SK-N-SH (cell line): ENCODE data around the gene L3MBTL1. TPM values are rescaled to one million over a fixed set of nuclear protein-coding genes. Genes with fewer than 3 reads are reported as not detected.

Experiments used
- CTCF ChIA-PET: fragments of 300-600, 350-600 bp; formaldehyde crosslinking; extraction: SDS; loops from one replicate; lab custom pipeline; 2021; lab: Yijun Ruan, JAX
- POLR2A ChIA-PET: fragments of 350-600 bp; sonication (Branson Sonifier 250); formaldehyde crosslinking; extraction: SDS; loops from one replicate; lab custom pipeline; 2020; ENCODE audit warnings: antibody characterized with exemption, inconsistent platforms; lab: Yijun Ruan, JAX
- DNase-seq: peaks from one replicate; pipeline ENCODE4 v3.0.0; 2012
- H2AFZ ChIP-seq: fragments of 200-600 bp; sonication (generic); 2 replicates; pipeline ENCODE4 v1.8.1; 2016; ENCODE audit warnings: antibody characterized with exemption, mild to moderate bottlenecking, low read depth
- H3F3A ChIP-seq: fragments of 200-600 bp; sonication (generic); replicated peaks from 2 replicates; pipeline ENCODE3; 2016; ENCODE audit warnings: antibody characterized with exemption, mild to moderate bottlenecking; ENCODE audit not compliant: insufficient read depth
- H3K27ac ChIP-seq, 2 experiments: fragments of 200-500 bp in 1 of 2; fragments of 200-600 bp in 1 of 2; sonication (Bioruptor generic) in 1 of 2; sonication (generic), shearing (Covaris generic) in 1 of 2; 2 replicates each; pipeline versions ENCODE4 v1.5.1 to v1.6.1; 2014 to 2016; ENCODE audit warnings: low read depth in 2 of 2, inconsistent platforms in 1 of 2, low read length in 1 of 2, mild to moderate bottlenecking in 1 of 2, mixed read lengths in 1 of 2
- H3K27me3 ChIP-seq: fragments of 200-600 bp; sonication (generic), shearing (Covaris generic); 2 replicates; pipeline ENCODE4 v1.6.1; 2016; ENCODE audit warnings: mixed run types; ENCODE audit not compliant: insufficient read depth
- H3K36me3 ChIP-seq, 2 experiments: fragments of 200-500 bp in 1 of 2; fragments of 200-600 bp in 1 of 2; sonication (Bioruptor generic) in 1 of 2; sonication (generic) in 1 of 2; replicated peaks in 1 of 2; 2 replicates each; pipeline versions ENCODE3 to v1.5.1; 2014 to 2016; ENCODE audit warnings: low read length in 1 of 2, mild to moderate bottlenecking in 1 of 2; ENCODE audit not compliant: insufficient read depth in 2 of 2, control insufficient read depth in 1 of 2
- H3K4me1 ChIP-seq, 2 experiments: fragments of 200-500 bp in 1 of 2; fragments of 200-600 bp in 1 of 2; sonication (Bioruptor generic) in 1 of 2; sonication (generic), shearing (Covaris generic) in 1 of 2; 2 replicates each; pipeline versions ENCODE4 v1.5.1 to v1.6.1; 2014 to 2016; ENCODE audit warnings: low read depth in 1 of 2, low read length in 1 of 2, mixed run types in 1 of 2; ENCODE audit not compliant: insufficient read depth in 2 of 2, control insufficient read depth in 1 of 2
- H3K4me2 ChIP-seq: fragments of 200-600 bp; sonication (generic), shearing (Covaris generic); 2 replicates; pipeline ENCODE4 v1.6.1; 2017; ENCODE audit warnings: mixed run types
- H3K4me3 ChIP-seq, 2 experiments: fragments of 200-500 bp in 1 of 2; fragments of 200-600 bp in 1 of 2; sonication (Bioruptor generic) in 1 of 2; sonication (generic), shearing (Covaris generic) in 1 of 2; 2 replicates each; pipeline versions ENCODE4 v1.5.1 to v1.8.1; 2014 to 2016; ENCODE audit warnings: low read depth in 2 of 2, inconsistent platforms in 1 of 2, low read length in 1 of 2, mild to moderate bottlenecking in 1 of 2, mixed read lengths in 1 of 2, moderate library complexity in 1 of 2
- H3K79me2 ChIP-seq: fragments of 200-600 bp; sonication (generic); 2 replicates; pipeline ENCODE4 v1.8.1; 2017; ENCODE audit warnings: mild to moderate bottlenecking; ENCODE audit not compliant: insufficient read depth
- H3K9ac ChIP-seq: fragments of 200-600 bp; sonication (generic); 2 replicates; pipeline ENCODE4 v1.6.1; 2017; ENCODE audit warnings: mixed run types
- H3K9me2 ChIP-seq: fragments of 200-600 bp; sonication (generic); 2 replicates; pipeline ENCODE4 v1.6.1; 2017; ENCODE audit warnings: mixed run types
- H3K9me3 ChIP-seq: fragments of 200-600 bp; sonication (generic); 2 replicates; pipeline ENCODE4 v1.6.1; 2017; ENCODE audit warnings: mixed run types, mild to moderate bottlenecking, moderate library complexity
- H4K20me1 ChIP-seq: fragments of 200-600 bp; sonication (generic); 2 replicates; pipeline ENCODE4 v1.6.1; 2017; ENCODE audit warnings: mild to moderate bottlenecking, mixed run types; ENCODE audit not compliant: insufficient read depth
- EP300 ChIP-seq, 2 experiments: IDR thresholded peaks; 2 replicates each; pipeline versions ENCODE4 v1.4.0 to v1.6.1; 2012; ENCODE audit warnings: borderline replicate concordance in 1 of 2, low read depth in 1 of 2, low read length in 1 of 2
- EZH2phosphoT487 ChIP-seq: fragments of 200-600 bp; sonication (generic); IDR thresholded peaks from 2 replicates; pipeline ENCODE4 v1.6.1; 2017; ENCODE audit warnings: low read depth, mixed run types, mild to moderate bottlenecking, antibody characterized with exemption, moderate library complexity, borderline replicate concordance
- FOSL2 ChIP-seq: IDR thresholded peaks from 2 replicates; pipeline ENCODE4 v1.4.0; 2012; ENCODE audit warnings: low read depth, mild to moderate bottlenecking, moderate library complexity, borderline replicate concordance
- GABPA ChIP-seq: IDR thresholded peaks from 2 replicates; pipeline ENCODE4 v1.4.0; 2012; ENCODE audit warnings: low read depth, mild to moderate bottlenecking
- GATA2 ChIP-seq: sonication (generic); formaldehyde crosslinking; IDR thresholded peaks from 2 replicates; pipeline ENCODE4 v1.5.0; 2020; ENCODE audit warnings: mild to moderate bottlenecking, missing genetic modification reagents
- MEF2A ChIP-seq: IDR thresholded peaks from 2 replicates; pipeline ENCODE4 v1.4.0; 2012; ENCODE audit warnings: low read depth, borderline replicate concordance
- NFIC ChIP-seq: IDR thresholded peaks from 2 replicates; pipeline ENCODE4 v1.4.0; 2012; ENCODE audit warnings: borderline replicate concordance
- POLR2AphosphoS5 ChIP-seq: IDR thresholded peaks from 2 replicates; pipeline ENCODE4 v1.6.1; 2012; ENCODE audit warnings: low read depth, low read length
- RCOR1 ChIP-seq: fragments of 150-350 bp; IDR thresholded peaks from 2 replicates; pipeline ENCODE4 v1.6.1; 2017; ENCODE audit warnings: antibody characterized with exemption, low read length
- RXRA ChIP-seq: IDR thresholded peaks from 2 replicates; pipeline ENCODE4 v1.4.0; 2012; ENCODE audit warnings: low read depth, mild to moderate bottlenecking, borderline replicate concordance
- SIN3A ChIP-seq: IDR thresholded peaks from 2 replicates; pipeline ENCODE4 v1.6.1; 2012; ENCODE audit warnings: low read depth, mild to moderate bottlenecking, low read length, moderate library complexity, borderline replicate concordance
- TAF1 ChIP-seq: IDR thresholded peaks from 2 replicates; pipeline ENCODE4 v1.6.1; 2012; ENCODE audit warnings: low read depth, mild to moderate bottlenecking, low read length, moderate library complexity, borderline replicate concordance
- WGBS: methylation state at CpG from one replicate; pipeline ENCODE4 v1.1.6; 2017; ENCODE audit warnings: low lambda C conversion rate; 5-methylcytosine and 5-hydroxymethylcytosine counted together
- polyA plus RNA-seq, 3 experiments: library from polyadenylated mRNA; depleted of rRNA; stranded (reverse); fragments of >200 nt; gene quantifications; 2 replicates each; pipeline ENCODE4 v1.2.3, GENCODE V29; 2012
- TF ChIP-seq, protein P1 (sequence below): IDR thresholded peaks from 2 replicates; pipeline ENCODE4; 2012
- TF ChIP-seq, protein P2 (sequence below): IDR thresholded peaks from 2 replicates; pipeline ENCODE4 v1.6.1; 2012; ENCODE audit warnings: mild to moderate bottlenecking, low read depth, low read length, moderate library complexity
- TF ChIP-seq, protein P3 (sequence below): fragments of 150-350 bp; IDR thresholded peaks from 2 replicates; pipeline ENCODE4 v1.6.1; 2017; ENCODE audit warnings: antibody characterized with exemption, low read length, low read depth, borderline replicate concordance
- TF ChIP-seq, protein P4 (sequence below): IDR thresholded peaks from 2 replicates; pipeline ENCODE4 v1.4.0; 2012; ENCODE audit warnings: low read depth, borderline replicate concordance

The L3MBTL1 gene
- polyA plus RNA-seq, 1 of the 3 experiments (the other 2 are of a cell fraction) = 8.9 TPM

DNA sequence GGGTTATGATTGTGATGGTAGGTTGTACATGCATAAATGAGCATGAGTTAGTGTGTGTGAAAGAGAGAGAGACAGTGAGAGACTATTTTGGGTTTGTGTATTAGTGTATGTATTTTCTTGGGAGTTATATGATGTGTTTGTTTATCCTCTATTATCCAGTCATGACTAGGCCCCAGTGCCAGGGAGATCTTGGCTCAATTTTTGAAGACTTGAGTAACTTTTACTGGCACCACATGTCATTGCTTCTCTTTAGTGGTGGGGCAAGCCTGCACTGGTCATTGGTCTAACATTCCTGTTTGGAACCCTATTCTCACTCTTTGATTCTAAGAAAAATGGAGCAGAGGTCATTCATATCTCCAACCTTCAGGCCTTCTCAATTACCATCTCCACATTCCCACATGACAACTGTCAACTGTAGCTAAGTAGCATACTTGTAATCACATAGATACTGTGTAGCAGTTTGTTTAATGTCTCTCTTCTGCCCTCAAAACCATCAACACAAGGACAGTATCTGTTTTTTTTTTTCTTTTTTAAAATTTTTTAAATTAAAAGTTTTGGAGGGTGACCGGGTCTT, 8.8 kb downstream of the L3MBTL1 start:
- Histone ChIP-seq H3K27me3 (no peaks in the 10 kb centered on the region), H3K36me3 (peaks cover 0 to 3% of the 10 kb centered on the region in 2 experiments), H3K4me2 (peak overlapping the region; percentile 78; the same call in 1 of the 2 replicates), H3K9ac (no peak overlapping the region), H3K27ac (no peak overlapping the region), H3K9me3 (no peaks in the 10 kb centered on the region), H3K4me3 (no peak overlapping the region), H3K9me2 (no peaks in the 10 kb centered on the region), H3K79me2 (peaks cover 13% of the 10 kb centered on the region), H3F3A (no peaks in the 10 kb centered on the region), H4K20me1 (no peaks in the 10 kb centered on the region; the same call in 1 of the 2 replicates), H2AFZ (no peak overlapping the region), H3K4me1 (peaks cover 0 to 16% of the 10 kb centered on the region in 2 experiments; a peak in 1 of 4 replicates)
- POLR2A ChIA-PET = no interaction called here
- no peak for DNase-seq
- TF ChIP-seq POLR2AphosphoS5 = no peak
- TF ChIP-seq, protein P1, sequence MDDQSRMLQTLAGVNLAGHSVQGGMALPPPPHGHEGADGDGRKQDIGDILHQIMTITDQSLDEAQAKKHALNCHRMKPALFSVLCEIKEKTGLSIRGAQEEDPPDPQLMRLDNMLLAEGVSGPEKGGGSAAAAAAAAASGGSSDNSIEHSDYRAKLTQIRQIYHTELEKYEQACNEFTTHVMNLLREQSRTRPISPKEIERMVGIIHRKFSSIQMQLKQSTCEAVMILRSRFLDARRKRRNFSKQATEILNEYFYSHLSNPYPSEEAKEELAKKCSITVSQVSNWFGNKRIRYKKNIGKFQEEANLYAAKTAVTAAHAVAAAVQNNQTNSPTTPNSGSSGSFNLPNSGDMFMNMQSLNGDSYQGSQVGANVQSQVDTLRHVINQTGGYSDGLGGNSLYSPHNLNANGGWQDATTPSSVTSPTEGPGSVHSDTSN = no peak
- WGBS = 72% methylated on average over 1 of the region's 1 CpG
- CTCF ChIA-PET = interaction anchor here (1.1 kb wide), 1 partner anchor 176 kb away, joined by 3 read pairs; no protein-coding TSS in a partner anchor

DNA sequence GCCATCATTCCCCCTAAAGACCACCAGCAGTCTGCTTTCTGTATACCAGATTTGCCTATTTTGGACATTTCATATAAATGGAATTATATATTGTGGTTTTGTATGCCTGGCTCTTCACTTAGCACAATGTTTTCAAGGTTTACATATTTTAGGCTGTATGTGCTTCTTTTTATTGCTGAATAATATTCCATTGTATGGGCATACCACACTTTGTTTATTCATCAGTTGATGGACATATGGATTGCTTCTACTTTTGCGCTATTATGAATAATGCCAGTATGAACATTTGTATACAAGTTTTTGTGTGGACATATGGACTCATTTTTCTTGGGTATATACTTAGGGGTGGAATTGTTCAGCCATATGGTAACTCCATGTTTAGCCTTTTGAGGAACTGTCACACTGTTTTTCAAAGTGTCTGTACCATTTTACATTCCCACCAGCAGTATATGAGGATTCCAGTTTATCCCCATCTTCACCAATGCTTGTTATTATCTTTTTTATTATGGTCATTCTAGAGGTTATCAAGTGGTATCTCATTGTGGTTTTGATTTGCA, 12.7 kb downstream of the L3MBTL1 start:
- no peak overlapping the region for H3K4me2 ChIP-seq
- no peaks in the 10 kb centered on the region for H3F3A ChIP-seq
- H3K9me3 ChIP-seq = no peaks in the 10 kb centered on the region
- H3K9me2 ChIP-seq = no peaks in the 10 kb centered on the region
- H4K20me1 ChIP-seq = no peaks in the 10 kb centered on the region; the same call in 1 of the 2 replicates
- H3K4me3 ChIP-seq = no peak overlapping the region
- no peaks in the 10 kb centered on the region for H3K27me3 ChIP-seq
- WGBS = 85% methylated on average over 1 of the region's 1 CpG
- H3K4me1 ChIP-seq = peaks cover 0 to 8% of the 10 kb centered on the region in 2 experiments; a peak in 1 of 4 replicates
- no peak overlapping the region for H2AFZ ChIP-seq
- CTCF ChIA-PET = no interaction called here
- POLR2A ChIA-PET = no interaction called here
- no peak overlapping the region for H3K27ac ChIP-seq
- DNase-seq = no peak
- H3K9ac ChIP-seq = no peak overlapping the region
- peaks cover 0 to 3% of the 10 kb centered on the region in 2 experiments for H3K36me3 ChIP-seq
- peaks cover 13% of the 10 kb centered on the region for H3K79me2 ChIP-seq
- TF ChIP-seq, protein P2, sequence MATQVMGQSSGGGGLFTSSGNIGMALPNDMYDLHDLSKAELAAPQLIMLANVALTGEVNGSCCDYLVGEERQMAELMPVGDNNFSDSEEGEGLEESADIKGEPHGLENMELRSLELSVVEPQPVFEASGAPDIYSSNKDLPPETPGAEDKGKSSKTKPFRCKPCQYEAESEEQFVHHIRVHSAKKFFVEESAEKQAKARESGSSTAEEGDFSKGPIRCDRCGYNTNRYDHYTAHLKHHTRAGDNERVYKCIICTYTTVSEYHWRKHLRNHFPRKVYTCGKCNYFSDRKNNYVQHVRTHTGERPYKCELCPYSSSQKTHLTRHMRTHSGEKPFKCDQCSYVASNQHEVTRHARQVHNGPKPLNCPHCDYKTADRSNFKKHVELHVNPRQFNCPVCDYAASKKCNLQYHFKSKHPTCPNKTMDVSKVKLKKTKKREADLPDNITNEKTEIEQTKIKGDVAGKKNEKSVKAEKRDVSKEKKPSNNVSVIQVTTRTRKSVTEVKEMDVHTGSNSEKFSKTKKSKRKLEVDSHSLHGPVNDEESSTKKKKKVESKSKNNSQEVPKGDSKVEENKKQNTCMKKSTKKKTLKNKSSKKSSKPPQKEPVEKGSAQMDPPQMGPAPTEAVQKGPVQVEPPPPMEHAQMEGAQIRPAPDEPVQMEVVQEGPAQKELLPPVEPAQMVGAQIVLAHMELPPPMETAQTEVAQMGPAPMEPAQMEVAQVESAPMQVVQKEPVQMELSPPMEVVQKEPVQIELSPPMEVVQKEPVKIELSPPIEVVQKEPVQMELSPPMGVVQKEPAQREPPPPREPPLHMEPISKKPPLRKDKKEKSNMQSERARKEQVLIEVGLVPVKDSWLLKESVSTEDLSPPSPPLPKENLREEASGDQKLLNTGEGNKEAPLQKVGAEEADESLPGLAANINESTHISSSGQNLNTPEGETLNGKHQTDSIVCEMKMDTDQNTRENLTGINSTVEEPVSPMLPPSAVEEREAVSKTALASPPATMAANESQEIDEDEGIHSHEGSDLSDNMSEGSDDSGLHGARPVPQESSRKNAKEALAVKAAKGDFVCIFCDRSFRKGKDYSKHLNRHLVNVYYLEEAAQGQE = no peak
- TF ChIP-seq, protein P3, sequence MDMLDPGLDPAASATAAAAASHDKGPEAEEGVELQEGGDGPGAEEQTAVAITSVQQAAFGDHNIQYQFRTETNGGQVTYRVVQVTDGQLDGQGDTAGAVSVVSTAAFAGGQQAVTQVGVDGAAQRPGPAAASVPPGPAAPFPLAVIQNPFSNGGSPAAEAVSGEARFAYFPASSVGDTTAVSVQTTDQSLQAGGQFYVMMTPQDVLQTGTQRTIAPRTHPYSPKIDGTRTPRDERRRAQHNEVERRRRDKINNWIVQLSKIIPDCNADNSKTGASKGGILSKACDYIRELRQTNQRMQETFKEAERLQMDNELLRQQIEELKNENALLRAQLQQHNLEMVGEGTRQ = no peak
- TF ChIP-seq MEF2A = no peak
- no peak for TF ChIP-seq SIN3A
- TF ChIP-seq RXRA = no peak
- TF ChIP-seq, protein P4, sequence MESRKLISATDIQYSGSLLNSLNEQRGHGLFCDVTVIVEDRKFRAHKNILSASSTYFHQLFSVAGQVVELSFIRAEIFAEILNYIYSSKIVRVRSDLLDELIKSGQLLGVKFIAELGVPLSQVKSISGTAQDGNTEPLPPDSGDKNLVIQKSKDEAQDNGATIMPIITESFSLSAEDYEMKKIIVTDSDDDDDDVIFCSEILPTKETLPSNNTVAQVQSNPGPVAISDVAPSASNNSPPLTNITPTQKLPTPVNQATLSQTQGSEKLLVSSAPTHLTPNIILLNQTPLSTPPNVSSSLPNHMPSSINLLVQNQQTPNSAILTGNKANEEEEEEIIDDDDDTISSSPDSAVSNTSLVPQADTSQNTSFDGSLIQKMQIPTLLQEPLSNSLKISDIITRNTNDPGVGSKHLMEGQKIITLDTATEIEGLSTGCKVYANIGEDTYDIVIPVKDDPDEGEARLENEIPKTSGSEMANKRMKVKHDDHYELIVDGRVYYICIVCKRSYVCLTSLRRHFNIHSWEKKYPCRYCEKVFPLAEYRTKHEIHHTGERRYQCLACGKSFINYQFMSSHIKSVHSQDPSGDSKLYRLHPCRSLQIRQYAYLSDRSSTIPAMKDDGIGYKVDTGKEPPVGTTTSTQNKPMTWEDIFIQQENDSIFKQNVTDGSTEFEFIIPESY = no peak
- no peak for TF ChIP-seq EZH2phosphoT487
- TF ChIP-seq TAF1 = no peak
- TF ChIP-seq FOSL2 = no peak
- no peak for TF ChIP-seq GATA2 (CRISPR knock-in tag)
- no peak for TF ChIP-seq NFIC
- no peak for TF ChIP-seq EP300 (IDR thresholded peaks at IDR 0.05; ENCODE audit: borderline replicate concordance in 1 of 2, low read depth in 1 of 2, low read length in 1 of 2)
- TF ChIP-seq, protein P1 = no peak
- no peak for TF ChIP-seq RCOR1
- no peak for TF ChIP-seq GABPA
